K562 (cell line): ENCODE measurements around the gene GGNBP2. TPM values are rescaled to one million over a fixed set of nuclear protein-coding genes. Genes with fewer than 3 reads are reported as not detected.

Source experiments
- ARID2 ChIP-seq: fragments of 450-650 bp; IDR thresholded peaks from 2 replicates; pipeline ENCODE4 v1.6.1; 2017; ENCODE audit warnings: antibody characterized with exemption, mild to moderate bottlenecking
- ATF6 ChIP-seq: sonication (generic); formaldehyde crosslinking; IDR thresholded peaks from 2 replicates; pipeline ENCODE4 v1.4.0; 2020; ENCODE audit warnings: mild to moderate bottlenecking, missing genetic modification reagents
- CBFA2T3 ChIP-seq: fragments of 450-650 bp; IDR thresholded peaks from 2 replicates; pipeline ENCODE4 v1.6.1; 2017
- DDX20 ChIP-seq: fragments of 450-650 bp; IDR thresholded peaks from 2 replicates; pipeline ENCODE4 v1.6.1; 2016; ENCODE audit warnings: missing genetic modification characterization, low read depth, mild to moderate bottlenecking, missing compliant biosample characterization, moderate library complexity
- FOXK1 ChIP-seq: sonication (generic); formaldehyde crosslinking; IDR thresholded peaks from 2 replicates; pipeline ENCODE4 v1.8.0; 2022; ENCODE audit warnings: missing genetic modification reagents, mild to moderate bottlenecking, borderline replicate concordance
- FOXM1 ChIP-seq, 2 experiments: fragments of 450-650 bp in 1 of 2; sonication (generic) in 1 of 2; formaldehyde crosslinking in 1 of 2; IDR thresholded peaks; 2 replicates each; pipeline versions ENCODE4 v1.6.1 to v1.9.0; 2017 to 2022; ENCODE audit warnings: low read depth in 2 of 2, mild to moderate bottlenecking in 2 of 2, missing genetic modification reagents in 1 of 2, moderate library complexity in 1 of 2
- GABPB2 ChIP-seq: fragments of 250-450 bp; sonication (Bioruptor Pico); conservative IDR thresholded peaks from 2 replicates; pipeline ENCODE4 v1.5.1; 2021; ENCODE audit warnings: mild to moderate bottlenecking
- HCFC1 ChIP-seq: IDR thresholded peaks from 2 replicates; pipeline ENCODE4 v1.6.1; 2012; ENCODE audit warnings: low read depth, low read length, improper control_type of control experiment
- HMBOX1 ChIP-seq: sonication (generic); IDR thresholded peaks from 2 replicates; pipeline ENCODE4 v1.6.1; 2016
- IRF9 ChIP-seq: fragments of 450-650 bp; IDR thresholded peaks from 2 replicates; pipeline ENCODE4 v1.6.1; 2016; ENCODE audit warnings: missing biosample characterization, missing genetic modification characterization
- KLF16 ChIP-seq: IDR thresholded peaks from 2 replicates; pipeline ENCODE4 v1.6.1; 2016; ENCODE audit warnings: antibody characterized with exemption
- MEIS2 ChIP-seq: fragments of 450-650 bp; IDR thresholded peaks from 2 replicates; pipeline ENCODE4 v1.6.1; 2014; ENCODE audit warnings: mild to moderate bottlenecking; ENCODE audit not compliant: partially characterized antibody
- MLX ChIP-seq, 2 experiments: fragments of 450-650 bp in 1 of 2; sonication (generic) in 1 of 2; formaldehyde crosslinking; conservative IDR thresholded peaks; 2 replicates each; pipeline versions ENCODE4 v1.4.0 to v1.8.1; 2020 to 2022; ENCODE audit warnings: mild to moderate bottlenecking in 1 of 2, missing genetic modification reagents in 1 of 2
- NFATC3 ChIP-seq: fragments of 450-650 bp; IDR thresholded peaks from 2 replicates; pipeline ENCODE4 v1.6.1; 2017; ENCODE audit warnings: mild to moderate bottlenecking
- PHB2 ChIP-seq: fragments of 450-650 bp; IDR thresholded peaks from 2 replicates; pipeline ENCODE4 v1.6.1; 2017; ENCODE audit warnings: low read depth
- SIN3B ChIP-seq: fragments of 450-650 bp; IDR thresholded peaks from 2 replicates; pipeline ENCODE4 v1.6.1; 2017; ENCODE audit warnings: low read depth, mild to moderate bottlenecking, moderate library complexity
- SMAD4 ChIP-seq: fragments of 250-450 bp; sonication (Bioruptor Pico); conservative IDR thresholded peaks from 2 replicates; pipeline ENCODE4 v1.8.0; 2021; ENCODE audit warnings: inconsistent platforms, mild to moderate bottlenecking, moderate library complexity
- SRSF3 ChIP-seq: fragments of 200-400 bp; formaldehyde crosslinking; IDR thresholded peaks from 2 replicates; pipeline ENCODE4 v1.6.1; 2016; ENCODE audit warnings: mild to moderate bottlenecking, low read length, moderate library complexity; ENCODE audit not compliant: insufficient read depth
- TOE1 ChIP-seq, 2 experiments: fragments of 450-650 bp in 1 of 2; sonication (generic) in 1 of 2; formaldehyde crosslinking in 1 of 2; IDR thresholded peaks; 2 replicates each; pipeline versions ENCODE4 v1.7.1 to v1.8.0; 2016 to 2022; ENCODE audit warnings: borderline replicate concordance in 2 of 2, mild to moderate bottlenecking in 2 of 2, antibody characterized with exemption in 1 of 2, inconsistent platforms in 1 of 2, low read depth in 1 of 2, missing genetic modification reagents in 1 of 2, moderate library complexity in 1 of 2
- YBX1 ChIP-seq: fragments of 450-650 bp; IDR thresholded peaks from 2 replicates; pipeline ENCODE4 v1.7.1; 2016; ENCODE audit warnings: mild to moderate bottlenecking
- ZNF263 ChIP-seq: sonication (generic); formaldehyde crosslinking; IDR thresholded peaks from 2 replicates; pipeline ENCODE4 v1.8.0; 2022; ENCODE audit warnings: mild to moderate bottlenecking, missing genetic modification reagents, borderline replicate concordance
- ZNF311 ChIP-seq: fragments of 250-450 bp; sonication (Bioruptor Pico); IDR thresholded peaks from 2 replicates; pipeline ENCODE4 v1.4.0; 2020; ENCODE audit warnings: mild to moderate bottlenecking, moderate library complexity
- ZNF431 ChIP-seq: sonication (generic); formaldehyde crosslinking; IDR thresholded peaks from 2 replicates; pipeline ENCODE4 v1.8.0; 2022; ENCODE audit warnings: mild to moderate bottlenecking, missing genetic modification reagents
- ZNF586 ChIP-seq: fragments of 450-650 bp; formaldehyde crosslinking; conservative IDR thresholded peaks from 2 replicates; pipeline ENCODE4 v1.4.0; 2020; ENCODE audit warnings: mild to moderate bottlenecking, moderate library complexity
- ZNF764 ChIP-seq: fragments of 250-450 bp; sonication (Bioruptor Pico); IDR thresholded peaks from 2 replicates; pipeline ENCODE4 v1.4.0; 2020; ENCODE audit warnings: low read depth, mild to moderate bottlenecking, moderate library complexity
- polyA plus RNA-seq, 8 experiments: library from polyadenylated mRNA; depleted of rRNA in 4 of 8; stranded (reverse) in 5 of 8; unstranded in 3 of 8; fragments of >200 nt; fragmentation: Nextera tagmentation in 2 of 8; fragmentation: Illumina TruSeq in 1 of 8; extraction: Ambion mirVana in 2 of 8; extraction: Trizol in 1 of 8; gene quantifications; 2 replicates each; pipeline versions ENCODE4 v1.2.1 to v1.2.3, GENCODE V29; 2011 to 2014; ENCODE audit warnings: inconsistent platforms in 1 of 8, missing spikeins in 1 of 8
- total RNA-seq, 7 experiments: library from RNA; depleted of rRNA in 6 of 7; stranded (reverse); fragments of >200 nt in 6 of 7; fragmentation: Illumina TruSeq in 2 of 7; extraction: Trizol in 2 of 7; gene quantifications; 2 replicates each; pipeline versions ENCODE4 v1.2.1 to v1.2.3, GENCODE V29; 2011 to 2021; ENCODE audit warnings: low replicate concordance in 1 of 7

Gene GGNBP2
- total and polyA plus RNA-seq, 9 of the 15 experiments (the other 6 are each of a cell fraction or from before 2014, with no cell fraction given): 35.7 to 96.6 (median 64.1) TPM

- TF ChIP-seq IRF9 (tag): no peak
- no peak; the same call in 1 of the 2 replicates for TF ChIP-seq HCFC1
- TF ChIP-seq DDX20 (tag): no peak
- no peak for TF ChIP-seq KLF16
- no peak for TF ChIP-seq ZNF586 (CRISPR knock-in tag)
- no peak for TF ChIP-seq SRSF3
- TF ChIP-seq HMBOX1: no peak
- no peak; the same call in 1 of the 2 replicates for TF ChIP-seq CBFA2T3
- TF ChIP-seq PHB2: no peak
- TF ChIP-seq NFATC3: no peak
- no peak for TF ChIP-seq FOXM1 (IDR thresholded peaks at IDR 0.05; ENCODE audit: low read depth)
- no peak for TF ChIP-seq FOXM1 (CRISPR knock-in tag; IDR thresholded peaks at IDR 0.05; ENCODE audit: low read depth)
- TF ChIP-seq SMAD4 (CRISPR knock-in tag): no peak
- TF ChIP-seq MEIS2: peak; percentile 90
- no peak for TF ChIP-seq FOXK1 (CRISPR knock-in tag)
- TF ChIP-seq ARID2: no peak
- TF ChIP-seq GABPB2 (CRISPR knock-in tag): no peak
- no peak for TF ChIP-seq TOE1 (IDR thresholded peaks at IDR 0.05; ENCODE audit: borderline replicate concordance)
- TF ChIP-seq TOE1 (CRISPR knock-in tag; IDR thresholded peaks at IDR 0.05; ENCODE audit: borderline replicate concordance, low read depth): no peak
- no peak for TF ChIP-seq MLX (CRISPR knock-in tag; conservative IDR thresholded peaks at IDR 0.05)
- no peak for TF ChIP-seq ZNF263 (CRISPR knock-in tag)
- TF ChIP-seq ZNF311 (CRISPR knock-in tag): no peak
- no peak for TF ChIP-seq YBX1
- no peak for TF ChIP-seq SIN3B
- TF ChIP-seq ZNF764 (CRISPR knock-in tag): no peak
- TF ChIP-seq ATF6: no peak
- TF ChIP-seq ZNF431 (CRISPR knock-in tag): no peak
Observed at GRCh38 chr17:36608794-36609497, 64.2 kb downstream of the GGNBP2 start (continued).
